Heart left ventricle (tissue), 16 donors: ENCODE measurements around the gene EFHD2. TPM values are rescaled to one million over a fixed set of nuclear protein-coding genes. Genes with fewer than 3 reads are reported as not detected.

ENCODE experiments used
- ATAC-seq, 4 donors: fragments of 200-7000 bp; cut with Tn5 transposase; one replicate each; pipeline ENCODE4 v1.9.1; 2020 to 2022; ENCODE audit warnings: moderate library complexity in 4 of 4, mild to moderate bottlenecking in 3 of 4, moderate number of reproducible peaks in 1 of 4
- DNase-seq, 5 donors: peaks; one replicate each; pipeline ENCODE4 v3.0.0-alpha.2; 2020
- H3K27ac ChIP-seq, 12 donors: fragments of 200-600 bp; sonication (generic) in 4 of 12; one replicate each; pipeline versions ENCODE4 v1.5.0 to v1.8.0; 2016 to 2022; ENCODE audit warnings: mild to moderate bottlenecking in 2 of 12
- H3K27me3 ChIP-seq, 9 donors: fragments of 200-600 bp; sonication (generic) in 2 of 9; one replicate each; pipeline versions ENCODE4 v1.5.1 to v1.8.0; 2016 to 2022; ENCODE audit warnings: mild to moderate bottlenecking in 3 of 9
- H3K36me3 ChIP-seq, 9 donors: fragments of 200-600 bp; sonication (generic) in 2 of 9; one replicate each; pipeline versions ENCODE4 v1.5.0 to v1.8.0; 2018 to 2022; ENCODE audit warnings: mild to moderate bottlenecking in 2 of 9
- H3K4me1 ChIP-seq, 12 donors: fragments of 200-600 bp; sonication (generic) in 4 of 12; one replicate each; pipeline versions ENCODE4 v1.5.0 to v1.8.0; 2016 to 2022; ENCODE audit warnings: mild to moderate bottlenecking in 3 of 12
- H3K4me3 ChIP-seq, 12 donors: fragments of 200-600 bp; sonication (generic) in 4 of 12; one replicate each; pipeline versions ENCODE4 v1.5.0 to v1.8.0; 2017 to 2022; ENCODE audit warnings: mild to moderate bottlenecking in 9 of 12, moderate library complexity in 4 of 12
- H3K9me3 ChIP-seq, 12 donors: fragments of 200-600 bp; sonication (generic) in 4 of 12; one replicate each; pipeline versions ENCODE4 v1.5.0 to v1.8.0; 2016 to 2022; ENCODE audit warnings: mild to moderate bottlenecking in 1 of 12
- POLR2A ChIP-seq, 2 donors: fragments of 450-650 bp; IDR thresholded peaks; one replicate each; pipeline ENCODE4 v1.6.1; 2017; ENCODE audit warnings: antibody characterized with exemption in 2 of 2, mild to moderate bottlenecking in 2 of 2, moderate library complexity in 2 of 2
- WGBS, 4 donors: extraction: QIAGEN DNeasy Blood & Tissue Kit in 2 of 4; methylation state at CpG; one replicate each; pipeline versions ENCODE4 v1.1.5 to v1.1.7; 2013 to 2018; 5-methylcytosine and 5-hydroxymethylcytosine counted together
- intact Hi-C, 10 donors: fragments of 100-400 bp; cut with DNase I; formaldehyde crosslinking; loops; one replicate each; pipeline versions ENCODE4 v1.11.1 to v1.14.2; 2022
- polyA plus RNA-seq, 2 donors: library from polyadenylated mRNA; stranded (reverse); fragments of 200-250 nt; gene quantifications; one replicate each; pipeline ENCODE4 v1.2.3, GENCODE V29; 2013
- total RNA-seq, 9 donors: library from RNA; depleted of rRNA in 2 of 9; stranded (reverse); fragments of >200 nt in 2 of 9; fragmentation: NEBNext Ultra II Directional in 3 of 9; extraction: Animal tissue kit (Norgen Biotek cat#: 25700) in 3 of 9; gene quantifications; one replicate each; pipeline versions ENCODE4 v1.1.0 to v1.2.4, GENCODE V29; 2016 to 2023
- TF ChIP-seq, protein P1 (sequence below), 12 donors: fragments of 200-600 bp; sonication (generic) in 4 of 12; IDR thresholded peaks; one replicate each; pipeline versions ENCODE4 v1.5.0 to v1.8.0; 2018 to 2022; ENCODE audit warnings: antibody characterized with exemption in 12 of 12, mild to moderate bottlenecking in 5 of 12
- donor health status: ischemic (EF 13 %, LVEDD 7.1; RV severe dilation, severe dysfunction).
- donor health status: healthy with polysubstance abuse.
- donor health status: DM: no; HTN: yes; CAD: no.
- donor health status: DM: no; HTN: no; CAD: no.
- donor health status: ischemic (EF 25% LVEDD 6.9; RV normal size, moderate dysfunction).
- donor health status: ischemic (EF 25% LVEDD 5.7; RV mildly dilated, moderate dysfunction).
- donor health status: healthy.
- donor health status: DM: yes; HTN: yes; CAD: no.
- donor health status: ischemic (EF 35%, LVEDD 5.7; RV mildly dilated, moderate dysfunction).
- donor health status: nonischemic (EF 11% LVEDD 7.7; RV severe dilation, severe dysfunction).
- donor health status: DM: yes; HTN: yes; CAD: no.
- donor health status: PGD.
- donor health status: ischemic (EF 29% LVEDD 5.4; RV normal size, mild dysfunction).
- donor health status: nonischemic (EF 23%, LVEDD 6.1; RV moderate dilation, normal function).

The EFHD2 gene
- total and polyA plus RNA-seq, 11 donors, result 11.2 to 52.2 (median 15.8) TPM

GRCh38 chr1:15402809-15403450, 6.8 kb upstream of the EFHD2 start:
- no peak for TF ChIP-seq POLR2A (IDR thresholded peaks at IDR 0.05)
- TF ChIP-seq, protein P1, sequence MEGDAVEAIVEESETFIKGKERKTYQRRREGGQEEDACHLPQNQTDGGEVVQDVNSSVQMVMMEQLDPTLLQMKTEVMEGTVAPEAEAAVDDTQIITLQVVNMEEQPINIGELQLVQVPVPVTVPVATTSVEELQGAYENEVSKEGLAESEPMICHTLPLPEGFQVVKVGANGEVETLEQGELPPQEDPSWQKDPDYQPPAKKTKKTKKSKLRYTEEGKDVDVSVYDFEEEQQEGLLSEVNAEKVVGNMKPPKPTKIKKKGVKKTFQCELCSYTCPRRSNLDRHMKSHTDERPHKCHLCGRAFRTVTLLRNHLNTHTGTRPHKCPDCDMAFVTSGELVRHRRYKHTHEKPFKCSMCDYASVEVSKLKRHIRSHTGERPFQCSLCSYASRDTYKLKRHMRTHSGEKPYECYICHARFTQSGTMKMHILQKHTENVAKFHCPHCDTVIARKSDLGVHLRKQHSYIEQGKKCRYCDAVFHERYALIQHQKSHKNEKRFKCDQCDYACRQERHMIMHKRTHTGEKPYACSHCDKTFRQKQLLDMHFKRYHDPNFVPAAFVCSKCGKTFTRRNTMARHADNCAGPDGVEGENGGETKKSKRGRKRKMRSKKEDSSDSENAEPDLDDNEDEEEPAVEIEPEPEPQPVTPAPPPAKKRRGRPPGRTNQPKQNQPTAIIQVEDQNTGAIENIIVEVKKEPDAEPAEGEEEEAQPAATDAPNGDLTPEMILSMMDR (IDR thresholded peaks at IDR 0.05), result no peak

GRCh38 chr1:15403962-15404580, 5.6 kb upstream of the EFHD2 start:
- DNase-seq (no peak), ATAC-seq (no peak)
- 89 to 94% (median 93%) methylated on average over 9 of the region's 9 CpGs for WGBS, 4 donors
- H3K9me3 ChIP-seq, result peaks cover 0 to 14% (median 4%) of the 10 kb centered on the region in 12 donors
- intact Hi-C loops, result no loop called here
- H3K27me3 ChIP-seq, result no peaks in the 10 kb centered on the region
- TF ChIP-seq, protein P1 (IDR thresholded peaks at IDR 0.05), result no peak
- TF ChIP-seq POLR2A (IDR thresholded peaks at IDR 0.05), result no peak
- no peaks in the 10 kb centered on the region for H3K36me3 ChIP-seq
- H3K4me3 ChIP-seq, result no peak overlapping the region
- H3K4me1 ChIP-seq, result peaks cover 0 to 21% (median 3%) of the 10 kb centered on the region in 12 donors
- H3K27ac ChIP-seq, result no peak overlapping the region

More at GRCh38 chr1:15402809-15403450, 6.8 kb upstream of the EFHD2 start:
- Histone ChIP-seq H3K9me3 (peaks cover 0 to 14% (median 4%) of the 10 kb centered on the region in 12 donors), H3K36me3 (no peaks in the 10 kb centered on the region), H3K4me3 (no peak overlapping the region), H3K27ac (no peak overlapping the region), H3K4me1 (peaks cover 0 to 14% (median 0%) of the 10 kb centered on the region in 12 donors), H3K27me3 (no peaks in the 10 kb centered on the region)
- DNase-seq, result no peak
- intact Hi-C loops, result no loop called here
- ATAC-seq, result no peak
- 91 to 93% (median 91%) methylated on average over 5 of the region's 5 CpGs for WGBS, 4 donors

DNA sequence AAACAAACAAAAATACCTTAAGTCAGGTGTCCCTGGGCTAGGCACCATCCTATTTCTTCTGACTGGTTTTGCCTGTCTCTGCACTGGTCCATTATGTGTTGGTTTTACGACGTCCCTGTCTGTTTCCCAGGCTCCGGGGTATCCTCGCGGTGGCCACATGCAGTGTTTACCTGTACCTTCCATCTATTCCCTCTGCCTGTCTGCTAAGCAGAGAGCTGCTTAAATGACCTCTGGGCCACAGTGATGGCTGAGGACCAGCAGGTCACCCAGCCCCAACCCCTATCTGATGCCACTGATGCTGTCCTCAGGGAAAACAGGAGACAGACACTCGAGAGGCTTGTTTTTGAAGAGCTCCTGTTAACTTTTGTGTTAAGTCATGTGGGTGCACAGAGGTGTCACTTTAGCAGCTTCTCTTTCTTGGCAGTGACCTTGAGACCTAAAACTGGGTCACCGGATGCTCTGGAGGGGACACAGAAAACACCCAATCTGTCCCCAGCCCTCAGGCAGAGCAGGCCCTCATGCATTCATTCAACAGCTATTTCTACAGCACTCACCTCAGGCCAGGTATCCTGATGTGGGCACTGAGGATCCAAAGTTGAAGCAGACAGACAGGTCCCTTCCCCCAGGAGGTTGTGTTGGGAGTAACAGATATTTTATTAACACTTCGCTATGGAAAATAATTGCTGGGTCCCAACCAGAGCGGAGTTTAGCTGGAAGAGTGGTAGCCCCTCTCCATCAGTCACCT, 4.4 kb upstream of the EFHD2 start:
- Histone ChIP-seq H3K27ac (no peak overlapping the region), H3K4me1 (peaks cover 0 to 23% (median 6%) of the 10 kb centered on the region in 12 donors), H3K9me3 (peaks cover 0 to 2% (median 0%) of the 10 kb centered on the region in 12 donors), H3K4me3 (no peak overlapping the region), H3K27me3 (no peaks in the 10 kb centered on the region), H3K36me3 (no peaks in the 10 kb centered on the region)
- DNase-seq, result no peak
- intact Hi-C loops, result loop anchor here in 1 of 10 donors (5.0 kb wide), 1 partner anchor 68 kb away; no protein-coding TSS in a partner anchor
- 91 to 93% (median 92%) methylated on average over 9 of the region's 9 CpGs for WGBS, 4 donors
- no peak for ATAC-seq
- TF ChIP-seq, protein P1 (IDR thresholded peaks at IDR 0.05), result no peak
- no peak for TF ChIP-seq POLR2A (IDR thresholded peaks at IDR 0.05)
